GM19240 (cell line): ENCODE data around the gene CCL11.

Source experiments
- DNase-seq: peaks from one replicate; pipeline ENCODE4 v3.0.0; 2011; ENCODE audit warnings: low spot score; ENCODE audit not compliant: insufficient read length

The CCL11 gene

DNA sequence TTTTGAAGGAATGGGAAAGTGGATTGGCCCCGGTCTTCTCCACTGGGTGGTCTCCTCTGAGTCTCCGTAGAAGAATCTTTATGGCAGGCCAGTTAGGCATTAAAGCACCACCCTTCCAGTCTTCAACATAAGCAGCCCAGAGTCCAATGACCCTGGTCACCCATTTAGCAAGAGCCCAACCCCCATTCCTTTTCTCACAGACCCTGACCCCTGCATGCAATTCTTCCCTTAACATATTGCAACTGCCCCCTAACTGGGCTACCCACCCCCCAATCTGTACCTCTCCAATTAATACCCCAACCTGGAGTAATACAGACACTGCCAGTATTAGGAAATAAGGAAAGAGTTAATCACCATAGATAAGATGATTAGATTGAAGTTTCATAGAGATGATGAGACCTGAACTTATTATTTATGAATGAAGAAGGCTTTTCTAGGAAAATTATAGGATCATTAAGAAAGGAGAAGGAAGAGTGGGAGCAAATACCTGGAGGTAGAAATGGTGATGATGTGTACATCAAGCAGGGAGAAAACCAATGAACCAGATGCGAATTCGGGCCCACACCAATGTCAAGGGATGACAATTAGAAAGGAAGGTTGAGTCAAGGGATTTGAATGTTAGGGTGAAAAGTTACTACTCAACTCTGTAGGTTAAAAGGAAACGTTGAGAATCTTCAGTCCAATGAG, 28.1 kb upstream of the CCL11 start:
- no peak for DNase-seq

GRCh38 chr17:34257986-34258326, 27.6 kb upstream of the CCL11 start:
- no peak for DNase-seq

DNA sequence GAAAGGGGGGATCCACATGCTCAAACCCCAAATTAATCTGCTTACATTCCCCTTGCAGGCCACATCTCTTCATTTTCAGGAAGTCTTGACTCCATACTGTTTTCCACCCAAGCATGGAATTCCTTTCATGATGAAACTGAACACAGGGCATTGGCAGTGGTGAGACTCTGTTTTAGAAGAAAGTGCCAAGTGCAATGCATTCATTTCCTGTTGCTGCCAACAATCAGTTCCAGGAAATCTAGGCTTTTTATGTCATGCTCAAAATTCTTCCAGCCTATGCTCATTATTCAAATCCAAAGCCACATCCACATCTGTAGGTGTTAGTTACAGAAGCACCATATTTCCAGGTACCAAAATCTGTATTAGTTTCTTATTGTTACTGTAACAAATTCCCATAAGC, 26.4 kb upstream of the CCL11 start:
- no peak for DNase-seq

DNA sequence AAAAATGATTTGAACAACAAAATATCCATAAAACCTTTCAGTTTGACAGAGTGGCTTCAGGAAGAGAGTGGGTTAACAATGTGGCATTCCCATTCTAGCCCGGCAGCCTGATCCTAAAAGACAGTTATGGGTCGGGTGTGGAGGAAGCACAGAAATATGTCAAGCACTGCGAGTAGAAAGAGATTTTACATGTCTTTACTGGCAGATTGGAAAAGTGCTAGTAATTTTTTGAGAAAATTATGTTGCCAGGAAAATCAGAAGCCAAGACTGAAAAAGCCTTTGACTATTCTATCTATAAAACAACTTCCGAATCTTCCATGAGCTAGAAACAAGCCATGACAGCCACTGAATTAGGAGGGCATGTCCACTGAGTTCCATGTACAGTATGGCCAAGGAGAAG, 24.7 kb upstream of the CCL11 start:
- DNase-seq, result no peak

GRCh38 chr17:34261568-34262337, 23.8 kb upstream of the CCL11 start:
- DNase-seq, result no peak

DNA sequence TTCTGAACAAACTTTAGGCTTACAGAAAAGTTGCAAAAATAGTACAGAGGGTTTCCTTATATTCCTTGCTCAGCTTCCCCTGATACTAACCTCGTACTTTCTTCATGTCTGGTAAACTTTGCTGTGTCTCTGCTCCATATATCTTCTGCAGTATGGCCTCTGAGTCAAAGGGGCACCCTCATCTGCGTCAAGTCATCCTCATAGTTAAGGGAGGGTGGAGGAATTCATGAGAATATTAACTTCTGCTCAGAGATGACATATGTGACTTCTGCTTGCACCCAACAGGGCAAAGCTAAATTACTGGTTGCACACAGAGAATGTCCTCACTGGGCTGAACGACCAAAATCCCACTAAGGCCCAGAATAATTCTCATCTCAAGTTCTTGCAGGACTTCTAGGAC, 19.8 kb upstream of the CCL11 start:
- DNase-seq, result no peak

GRCh38 chr17:34269969-34270368, 15.6 kb upstream of the CCL11 start, which contains the start of gene CCL7:
Gene CCL7 (plus strand): TSS chr17:34270221. CDS start chr17:34270291, 70 bp downstream.
- no peak for DNase-seq

DNA sequence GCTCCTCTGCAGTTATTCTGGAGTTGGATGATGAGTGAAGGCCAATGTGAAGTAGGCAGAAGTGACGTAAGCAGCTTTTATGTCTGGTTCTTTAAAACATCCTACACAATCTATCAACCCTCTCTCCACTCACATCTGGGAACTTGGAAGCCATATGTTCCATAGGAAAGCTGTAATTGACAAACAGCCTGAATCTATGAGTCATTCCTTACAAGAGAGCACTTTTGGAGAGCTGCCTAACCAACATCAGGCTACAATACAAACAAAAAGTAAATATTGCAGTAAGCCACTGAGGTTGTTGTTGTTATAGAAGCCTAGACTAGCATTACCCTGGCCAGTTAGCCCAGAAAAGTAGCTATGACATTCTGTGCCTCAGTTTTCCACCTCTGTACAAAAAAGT, 9.7 kb upstream of the CCL11 start:
- no peak for DNase-seq

DNA sequence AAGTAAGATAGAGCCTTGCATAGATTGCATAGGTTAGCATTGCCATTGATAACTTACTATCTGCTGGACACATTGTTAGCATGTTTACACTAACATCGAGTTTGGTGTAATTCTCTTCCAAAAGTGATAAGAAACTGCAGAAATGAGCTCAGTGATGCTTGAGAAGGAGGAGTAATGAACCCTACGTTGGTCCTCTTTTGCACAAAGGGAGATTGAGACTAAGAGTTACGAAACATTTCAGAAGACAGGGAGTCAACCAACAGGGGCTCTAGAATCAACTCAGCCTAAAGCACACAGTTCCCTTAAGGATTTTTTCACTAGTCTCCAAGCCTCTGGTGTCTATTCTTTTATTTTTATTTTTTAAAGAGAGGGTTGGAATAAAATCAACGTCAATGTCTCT, 8.7 kb upstream of the CCL11 start:
- DNase-seq, result no peak

DNA sequence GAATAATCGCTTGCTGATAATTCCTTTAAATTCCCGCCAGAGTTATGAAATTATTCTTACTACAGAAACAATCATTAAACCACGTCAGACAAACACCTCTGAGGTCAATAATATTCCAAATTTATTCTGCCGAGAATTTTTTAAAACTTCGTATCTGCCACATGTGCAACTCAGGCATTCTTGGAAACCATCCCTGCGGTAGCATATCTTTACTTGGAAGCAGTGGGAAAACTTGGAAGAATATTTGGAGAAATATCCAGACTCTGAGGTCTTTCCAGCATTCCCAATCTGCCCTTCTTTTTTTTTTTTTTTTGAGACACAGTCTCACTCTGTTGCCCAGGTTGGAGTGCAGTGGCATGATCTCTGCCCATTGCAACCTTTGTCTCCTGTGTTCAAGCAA, 2.0 kb upstream of the CCL11 start:
- no peak for DNase-seq

DNA sequence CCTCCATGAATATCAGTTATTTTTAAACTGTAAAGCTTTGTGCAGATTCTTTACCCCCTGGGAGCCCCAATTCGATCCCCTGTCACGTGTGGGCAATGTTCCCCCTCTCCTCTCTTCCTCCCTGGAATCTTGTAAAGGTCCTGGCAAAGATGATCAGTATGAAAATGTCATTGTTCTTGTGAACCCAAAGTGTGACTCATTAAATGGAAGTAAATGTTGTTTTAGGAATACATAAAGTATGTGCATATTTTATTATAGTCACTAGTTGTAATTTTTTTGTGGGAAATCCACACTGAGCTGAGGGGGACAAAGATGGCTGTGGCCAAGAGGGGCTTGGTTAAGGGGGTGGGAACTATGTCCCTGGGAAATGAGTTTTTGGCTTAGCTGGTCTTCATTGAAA, 2.3 kb downstream of the CCL11 start:
- DNase-seq, result no peak

DNA sequence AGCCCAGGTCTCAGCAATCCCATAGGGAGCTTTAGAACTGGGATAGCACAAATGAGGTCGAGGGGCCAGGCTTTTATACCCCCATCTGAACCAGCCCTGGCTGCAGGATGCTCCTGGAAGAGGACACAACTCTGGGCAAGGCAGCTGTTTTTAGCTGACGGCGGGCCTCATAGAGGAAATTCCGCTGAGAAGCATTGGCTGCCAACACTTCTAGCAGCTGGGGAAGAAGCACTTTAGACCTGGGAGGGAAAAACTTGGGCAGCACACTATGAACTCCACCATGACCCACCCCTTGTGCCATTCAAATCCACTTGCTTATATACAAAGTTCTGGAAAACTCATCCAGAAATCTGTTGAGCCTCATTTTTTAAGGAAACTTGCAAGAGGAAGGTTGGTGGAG, 5.0 kb downstream of the CCL11 start:
- DNase-seq, result no peak

DNA sequence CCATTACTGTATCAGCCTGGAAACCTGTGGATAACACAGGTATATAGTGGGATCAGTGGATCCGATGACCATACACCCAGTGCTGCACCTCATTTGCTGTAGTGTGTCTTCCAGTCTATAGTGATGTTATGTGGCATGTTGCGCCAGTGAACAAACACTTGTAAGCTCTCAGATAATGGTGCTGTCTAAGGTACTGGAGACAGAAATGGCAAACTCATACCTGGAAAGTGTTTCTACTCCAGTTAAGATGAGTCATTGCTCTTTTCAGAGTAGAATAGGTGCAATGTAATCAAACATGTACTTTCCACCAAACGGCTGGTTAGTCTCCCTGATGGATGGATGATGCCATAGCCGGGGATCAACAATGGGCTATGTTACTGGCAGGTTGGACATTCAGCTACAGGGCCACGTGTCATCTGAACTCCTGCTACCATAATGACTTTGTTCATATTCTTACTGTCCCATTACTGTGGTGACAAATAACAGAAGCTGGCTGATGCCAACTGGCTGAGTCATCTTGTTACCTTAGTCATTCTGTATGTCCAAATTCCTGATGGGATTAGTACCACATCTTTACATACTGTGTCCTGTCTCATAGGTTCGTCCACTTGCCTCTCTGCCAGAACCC, 6.3 kb downstream of the CCL11 start:
- no peak for DNase-seq

GRCh38 chr17:34299027-34299426, 13.5 kb downstream of the CCL11 start:
- DNase-seq, result no peak

DNA sequence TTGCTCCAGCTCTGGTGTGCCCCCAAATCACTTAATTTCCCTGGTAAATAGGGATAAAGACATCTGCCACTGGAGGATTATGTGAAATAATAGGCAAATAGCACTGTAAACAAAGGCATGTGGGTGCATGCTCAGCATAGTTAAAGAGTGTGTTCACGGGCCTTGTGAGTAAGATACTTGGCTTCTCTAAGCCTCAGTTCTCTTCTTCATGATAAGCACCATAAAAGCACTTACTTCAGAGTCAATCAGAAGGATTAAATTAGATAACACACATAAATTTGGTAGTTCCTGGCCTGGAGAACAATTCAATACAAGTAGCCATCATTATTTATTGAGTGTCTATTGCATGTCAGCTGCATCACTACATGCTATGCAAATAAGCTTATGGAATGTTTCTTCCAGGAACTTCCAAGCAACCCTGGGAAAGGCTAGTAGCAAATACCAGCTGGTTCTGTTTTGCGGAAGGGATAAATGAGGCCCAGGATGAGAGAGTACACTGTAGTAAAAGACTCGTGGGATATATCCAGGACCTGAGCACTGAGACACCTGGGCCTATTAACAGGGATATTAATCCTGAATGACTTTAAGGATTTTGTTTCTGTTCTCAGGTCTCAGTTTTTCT, 14.5 kb downstream of the CCL11 start:
- DNase-seq, result no peak

GRCh38 chr17:34300652-34301370, 15.3 kb downstream of the CCL11 start:
- DNase-seq, result no peak

DNA sequence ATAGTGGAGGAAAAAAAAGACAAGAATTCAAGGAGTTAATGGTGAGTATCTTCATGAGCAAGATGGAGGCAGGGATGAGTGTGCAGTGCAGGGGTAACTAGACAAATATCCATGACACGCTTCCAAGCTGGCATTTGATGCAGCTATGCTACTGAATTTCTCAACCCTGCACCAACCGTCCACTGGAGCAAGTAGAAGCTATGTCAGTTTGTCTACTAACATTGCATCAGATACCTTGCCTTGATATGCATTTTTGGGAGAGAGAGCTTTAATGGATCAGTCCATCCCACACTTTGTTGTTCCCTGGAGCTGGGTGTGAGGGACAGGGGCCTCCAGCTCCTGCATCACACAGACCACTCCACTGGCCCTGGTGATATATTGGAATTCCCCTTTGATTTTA, 16.4 kb downstream of the CCL11 start:
- DNase-seq, result no peak

DNA sequence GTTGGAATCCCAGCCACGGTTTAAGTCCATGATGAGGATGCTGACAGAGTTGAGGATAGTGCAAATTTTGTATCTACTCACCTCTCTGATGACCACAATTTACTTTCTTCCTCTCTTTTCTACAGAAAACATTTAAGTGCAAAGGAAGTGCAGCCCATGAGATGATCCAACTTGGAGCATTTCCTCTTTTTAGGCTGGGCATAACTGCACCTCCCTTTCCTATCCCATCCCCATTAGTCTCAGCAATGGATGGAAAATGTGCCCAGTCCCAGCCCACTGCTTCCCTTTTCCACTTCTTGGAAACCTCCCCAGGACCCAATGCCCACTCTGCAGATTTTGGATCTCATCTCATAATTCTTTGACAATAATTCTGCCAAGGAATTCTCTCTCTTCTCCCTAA, 17.1 kb downstream of the CCL11 start:
- no peak for DNase-seq

DNA sequence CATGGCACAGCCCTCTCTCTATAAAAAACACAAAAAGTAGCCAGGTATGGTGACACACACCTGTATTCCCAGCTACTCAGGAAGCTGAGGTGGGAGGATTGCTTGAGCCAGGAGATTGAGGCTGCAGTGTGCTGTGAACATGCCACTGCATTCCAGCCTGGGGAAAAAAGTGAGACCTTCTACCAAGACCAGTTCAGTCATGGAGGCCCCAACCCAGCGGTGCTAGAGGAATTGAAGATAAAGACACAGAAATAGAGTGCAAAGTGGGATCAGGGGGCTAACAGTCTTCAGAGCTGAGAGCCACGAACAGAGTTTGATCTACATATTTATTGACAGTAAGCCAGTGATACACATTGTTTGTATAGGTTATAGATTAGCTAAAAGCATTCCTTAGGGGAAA, 18.1 kb downstream of the CCL11 start:
- DNase-seq, result no peak

- DNase-seq, result no peak
These were observed 19.5 kb downstream of the CCL11 start for GRCh38 chr17:34305061-34305460.

- DNase-seq, result no peak
These were observed 20.1 kb downstream of the CCL11 start for GRCh38 chr17:34305606-34306005.

DNA sequence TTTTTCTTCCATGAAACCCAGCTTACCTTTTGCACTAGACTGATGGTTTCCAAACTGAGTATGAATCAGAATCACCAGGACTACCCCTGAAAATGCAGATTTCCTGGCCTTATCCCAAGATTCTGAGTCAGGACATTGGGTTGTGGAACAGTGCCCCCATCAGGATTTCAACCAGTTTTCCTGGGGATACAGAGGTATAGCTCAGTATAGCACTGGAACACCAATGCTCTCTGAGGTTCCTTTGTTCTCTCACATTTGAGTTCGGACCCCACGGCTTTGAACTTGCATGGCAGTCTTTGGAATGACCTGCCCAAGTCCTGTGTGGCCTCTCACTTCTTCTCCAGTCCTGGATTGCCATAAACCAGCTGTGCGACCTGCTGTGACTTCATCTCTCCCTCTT, 20.9 kb downstream of the CCL11 start:
- no peak for DNase-seq
